GM23338 (cell line): Measurements from ENCODE around the gene NRP1. TPM values are rescaled to one million over a fixed set of nuclear protein-coding genes. Genes with fewer than 3 reads are reported as not detected.
A peak's percentile ranks its signal among the peaks of the same experiment; 100 is the strongest.

ENCODE experiments used
- ATAC-seq: fragments of 200-7000 bp; cut with Tn5 transposase; 3 replicates; pipeline ENCODE4 v1.9.1; 2020
- DNase-seq: peaks from one replicate; pipeline ENCODE4 v3.0.0-alpha.2; 2015; ENCODE audit warnings: low spot score
- H2AFZ ChIP-seq: fragments of 200-600 bp; sonication (generic); 2 replicates; pipeline ENCODE4 v1.8.0; 2016; ENCODE audit warnings: antibody characterized with exemption, mild to moderate bottlenecking, moderate library complexity
- H3F3A ChIP-seq: fragments of 200-600 bp; sonication (generic); replicated peaks from 2 replicates; pipeline ENCODE4 v1.8.0; 2017; ENCODE audit warnings: antibody characterized with exemption, mixed run types, low read depth
- H3K27ac ChIP-seq: fragments of 200-600 bp; sonication (generic); 2 replicates; pipeline ENCODE4 v1.6.1; 2016; ENCODE audit warnings: low read depth
- H3K27me3 ChIP-seq: fragments of 200-600 bp; sonication (generic); 2 replicates; pipeline ENCODE4 v1.8.0; 2016; ENCODE audit warnings: mild to moderate bottlenecking, mixed run types, moderate library complexity; ENCODE audit not compliant: insufficient read depth
- H3K36me3 ChIP-seq: fragments of 200-600 bp; sonication (generic); 2 replicates; pipeline ENCODE4 v1.8.0; 2016; ENCODE audit warnings: mild to moderate bottlenecking; ENCODE audit not compliant: insufficient read depth
- H3K4me1 ChIP-seq: fragments of 200-600 bp; sonication (generic); 2 replicates; pipeline ENCODE4 v1.8.0; 2016; ENCODE audit warnings: mild to moderate bottlenecking, moderate library complexity; ENCODE audit not compliant: insufficient read depth
- H3K4me2 ChIP-seq: fragments of 200-600 bp; sonication (generic); 2 replicates; pipeline ENCODE4 v1.7.1; 2017; ENCODE audit warnings: mixed run types
- H3K4me3 ChIP-seq: fragments of 200-600 bp; sonication (generic); 2 replicates; pipeline ENCODE4 v1.6.1; 2016; ENCODE audit warnings: mixed run types
- H3K79me2 ChIP-seq: fragments of 200-600 bp; sonication (generic); replicated peaks from 2 replicates; pipeline ENCODE4 v1.8.0; 2017; ENCODE audit warnings: mild to moderate bottlenecking; ENCODE audit not compliant: insufficient read depth
- H3K9me2 ChIP-seq: fragments of 200-600 bp; sonication (generic); 2 replicates; pipeline ENCODE4 v1.8.0; 2017; ENCODE audit not compliant: insufficient read depth
- H4K20me1 ChIP-seq: fragments of 200-600 bp; sonication (generic); replicated peaks from 2 replicates; pipeline ENCODE4 v1.8.0; 2017; ENCODE audit warnings: mild to moderate bottlenecking; ENCODE audit not compliant: insufficient read depth
- H3K27ac Mint-ChIP-seq: 2 replicates; pipeline ENCODE4 v1.8.0; 2020; ENCODE audit warnings: inconsistent platforms, mild to moderate bottlenecking, moderate library complexity, mixed read lengths
- H3K27me3 Mint-ChIP-seq: 3 replicates; pipeline ENCODE4 v1.8.0; 2022; ENCODE audit warnings: low read depth, mild to moderate bottlenecking, moderate library complexity, mixed read lengths, inconsistent platforms; ENCODE audit not compliant: insufficient read depth, poor library complexity
- H3K36me3 Mint-ChIP-seq: 3 replicates; pipeline ENCODE4 v1.8.0; 2021; ENCODE audit warnings: low read depth, mild to moderate bottlenecking, inconsistent platforms, moderate library complexity, mixed read lengths
- H3K4me1 Mint-ChIP-seq: 3 replicates; pipeline ENCODE4 v1.8.0; 2020; ENCODE audit warnings: mild to moderate bottlenecking, inconsistent platforms, mixed read lengths
- H3K4me3 Mint-ChIP-seq: 3 replicates; pipeline ENCODE4 v1.8.0; 2021; ENCODE audit warnings: moderate library complexity, mild to moderate bottlenecking, inconsistent platforms, mixed read lengths
- H3K9me3 Mint-ChIP-seq: 3 replicates; pipeline ENCODE4 v1.8.0; 2020; ENCODE audit warnings: moderate library complexity, mild to moderate bottlenecking, inconsistent platforms, mixed read lengths
- CREB1 ChIP-seq: fragments of 250-450 bp; sonication (Bioruptor Pico); IDR thresholded peaks from 2 replicates; pipeline ENCODE4 v1.5.0; 2020; ENCODE audit warnings: low read depth, mild to moderate bottlenecking, moderate library complexity
- CTCF ChIP-seq, 2 experiments: fragments of 200-600 bp in 1 of 2; sonication (generic) in 1 of 2; conservative IDR thresholded peaks; 2 replicates each; pipeline versions ENCODE4 v1.5.1 to v1.6.1; 2016 to 2017; ENCODE audit warnings: antibody characterized with exemption in 2 of 2, low read depth in 2 of 2, mild to moderate bottlenecking in 2 of 2, moderate library complexity in 1 of 2
- EZH2 ChIP-seq: fragments of 200-600 bp; sonication (generic); IDR thresholded peaks from one replicate; pipeline ENCODE4 v1.8.0; 2017; ENCODE audit warnings: antibody characterized with exemption, mild to moderate bottlenecking, low read depth; ENCODE audit not compliant: unreplicated experiment
- EZH2phosphoT487 ChIP-seq: fragments of 200-600 bp; sonication (generic); IDR thresholded peaks from one replicate; pipeline ENCODE4 v1.8.1; 2018; ENCODE audit warnings: antibody characterized with exemption; ENCODE audit not compliant: unreplicated experiment
- JUNB ChIP-seq: IDR thresholded peaks from one replicate; pipeline ENCODE4 v1.6.1; 2016; ENCODE audit warnings: antibody characterized with exemption; ENCODE audit not compliant: unreplicated experiment
- NANOG ChIP-seq: IDR thresholded peaks from 2 replicates; pipeline ENCODE4 v1.6.1; 2016; ENCODE audit warnings: antibody characterized with exemption, borderline replicate concordance
- POLR2AphosphoS5 ChIP-seq: IDR thresholded peaks from 2 replicates; pipeline ENCODE4 v1.6.1; 2016; ENCODE audit warnings: antibody characterized with exemption, low read depth
- REST ChIP-seq: IDR thresholded peaks from one replicate; pipeline ENCODE4 v1.6.1; 2018; ENCODE audit warnings: antibody characterized with exemption; ENCODE audit not compliant: unreplicated experiment
- STAT1 ChIP-seq: IDR thresholded peaks from one replicate; pipeline ENCODE4 v1.6.1; 2016; ENCODE audit warnings: antibody characterized with exemption; ENCODE audit not compliant: unreplicated experiment
- ZNF114 ChIP-seq: fragments of 250-450 bp; sonication (Bioruptor Pico); IDR thresholded peaks from 2 replicates; pipeline ENCODE4 v1.5.0; 2020; ENCODE audit warnings: mild to moderate bottlenecking, moderate library complexity
- ZNF331 ChIP-seq: fragments of 250-450 bp; sonication (Bioruptor Pico); IDR thresholded peaks from 2 replicates; pipeline ENCODE4 v1.5.0; 2020; ENCODE audit warnings: low read depth, mild to moderate bottlenecking, moderate library complexity
- ZNF462 ChIP-seq: fragments of 250-450 bp; sonication (Bioruptor Pico); IDR thresholded peaks from 2 replicates; pipeline ENCODE4 v1.5.0; 2020; ENCODE audit warnings: mild to moderate bottlenecking, moderate library complexity
- polyA plus RNA-seq: library from polyadenylated mRNA; unstranded; fragments of >200 nt; fragmentation: Nextera tagmentation; extraction: Ambion mirVana; gene quantifications from 2 replicates; pipeline ENCODE4 v1.2.1, GENCODE V29; 2016
- total RNA-seq: library from RNA; depleted of rRNA; stranded (reverse); fragments of >200 nt; shearing (Covaris generic); gene quantifications from 2 replicates; pipeline ENCODE4 v1.2.3, GENCODE V29; 2014
- TF ChIP-seq, protein P1 (sequence below): IDR thresholded peaks from 2 replicates; pipeline ENCODE4 v1.6.1; 2016; ENCODE audit warnings: antibody characterized with exemption

The NRP1 gene
- total and polyA plus RNA-seq, 2 experiments from 2014 or later = 2.9 to 3.5 TPM

DNA sequence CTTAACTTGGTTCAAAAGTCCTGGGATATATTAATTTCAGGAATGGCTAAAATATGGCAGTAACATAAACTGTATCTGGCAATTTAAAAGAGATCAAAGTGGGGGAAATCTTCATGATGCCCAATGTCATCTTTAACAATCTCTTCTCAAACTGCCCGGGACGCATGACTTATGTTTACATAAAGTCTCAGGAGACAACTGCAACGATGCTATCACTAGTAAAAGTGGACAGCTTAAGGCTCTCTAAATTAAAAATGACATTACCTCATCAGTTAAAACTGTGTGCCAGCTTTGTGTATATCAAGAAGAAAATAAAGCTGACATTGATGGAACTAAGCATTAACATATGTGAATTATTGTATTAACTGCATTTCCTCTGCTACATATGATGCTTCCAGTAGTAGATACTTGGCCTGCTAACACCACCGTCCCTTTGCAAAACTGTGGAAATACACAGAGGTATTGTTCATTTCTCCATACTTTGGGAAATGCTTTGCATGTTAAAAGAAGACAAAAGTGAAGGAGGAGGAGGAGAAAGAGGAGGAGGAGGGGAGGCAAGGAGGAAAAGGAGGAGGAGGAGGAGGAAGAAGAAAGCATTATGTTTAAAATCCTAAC is 62.4 kb downstream of the NRP1 start:
- Histone ChIP-seq H3K27me3 (no peaks in the 10 kb centered on the region), H4K20me1 (no peaks in the 10 kb centered on the region), H3K4me3 (no peak overlapping the region), H3F3A (no peaks in the 10 kb centered on the region; the same call in 1 of the 2 replicates), H3K4me1 (peaks cover 23% of the 10 kb centered on the region), H3K27ac (peak overlapping the region; percentile 61; the same call in 1 of the 2 replicates), H3K9me2 (no peaks in the 10 kb centered on the region), H3K36me3 (no peaks in the 10 kb centered on the region), H3K79me2 (no peaks in the 10 kb centered on the region), H2AFZ (no peak overlapping the region), H3K4me2 (peak overlapping the region; percentile 55)
- no peak for DNase-seq
- Mint-ChIP-seq H3K9me3 (no peaks in the 10 kb centered on the region), H3K4me3 (no peak overlapping the region), H3K27ac (no peak overlapping the region; the same call in 1 of the 2 replicates), H3K36me3 (no peaks in the 10 kb centered on the region), H3K27me3 (peaks cover 3% of the 10 kb centered on the region), H3K4me1 (peaks cover 22% of the 10 kb centered on the region)
- TF ChIP-seq CREB1 = no peak
- no peak for TF ChIP-seq POLR2AphosphoS5
- TF ChIP-seq, protein P1, sequence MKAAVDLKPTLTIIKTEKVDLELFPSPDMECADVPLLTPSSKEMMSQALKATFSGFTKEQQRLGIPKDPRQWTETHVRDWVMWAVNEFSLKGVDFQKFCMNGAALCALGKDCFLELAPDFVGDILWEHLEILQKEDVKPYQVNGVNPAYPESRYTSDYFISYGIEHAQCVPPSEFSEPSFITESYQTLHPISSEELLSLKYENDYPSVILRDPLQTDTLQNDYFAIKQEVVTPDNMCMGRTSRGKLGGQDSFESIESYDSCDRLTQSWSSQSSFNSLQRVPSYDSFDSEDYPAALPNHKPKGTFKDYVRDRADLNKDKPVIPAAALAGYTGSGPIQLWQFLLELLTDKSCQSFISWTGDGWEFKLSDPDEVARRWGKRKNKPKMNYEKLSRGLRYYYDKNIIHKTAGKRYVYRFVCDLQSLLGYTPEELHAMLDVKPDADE = no peak
- no peak for TF ChIP-seq STAT1
- TF ChIP-seq EZH2phosphoT487 = no peak
- TF ChIP-seq ZNF114 = no peak
- TF ChIP-seq ZNF331 (CRISPR knock-in tag) = no peak
- TF ChIP-seq NANOG = no peak
- TF ChIP-seq CTCF (conservative IDR thresholded peaks at IDR 0.05; ENCODE audit: low read depth in 2 of 2) = no peak
- TF ChIP-seq ZNF462 (CRISPR knock-in tag) = no peak
- no peak for TF ChIP-seq JUNB
- no peak for TF ChIP-seq EZH2
- no peak for TF ChIP-seq REST
- no peak for ATAC-seq
